Gastrocnemius medialis (tissue), 4 donors: Measurements from ENCODE around the gene TPO. TPM values are rescaled to one million over a fixed set of nuclear protein-coding genes. Genes with fewer than 3 reads are reported as not detected.

Experiments used
- ATAC-seq, 2 donors: fragments of 150-250 bp; one replicate each; pipeline ENCODE4 v1.9.1; 2016
- DNase-seq, 2 donors: peaks; one replicate each; pipeline ENCODE4 v3.0.0-alpha.2; 2019
- H3K27ac ChIP-seq, 4 donors: fragments of 200-600 bp; sonication (generic); 1 replicate in 1 of 4; 2 replicates in 3 of 4; pipeline ENCODE4 v1.5.1; 2016 to 2018; ENCODE audit warnings: mild to moderate bottlenecking in 2 of 4, moderate library complexity in 1 of 4
- H3K27me3 ChIP-seq, 3 donors: fragments of 200-600 bp; sonication (generic) in 2 of 3; 1 replicate in 1 of 3; 2 replicates in 2 of 3; pipeline versions ENCODE4 v1.5.1 to v1.6.0; 2016 to 2019; ENCODE audit warnings: mild to moderate bottlenecking in 1 of 3, moderate library complexity in 1 of 3
- H3K36me3 ChIP-seq, 2 donors: fragments of 200-600 bp; sonication (generic) in 1 of 2; one replicate each; pipeline ENCODE4 v1.5.1; 2017 to 2018
- H3K4me1 ChIP-seq, 2 donors: fragments of 200-600 bp; sonication (generic) in 1 of 2; one replicate each; pipeline ENCODE4 v1.5.1; 2016 to 2017; ENCODE audit warnings: mild to moderate bottlenecking in 2 of 2
- H3K4me3 ChIP-seq, 4 donors: fragments of 200-600 bp; sonication (generic) in 3 of 4; 1 replicate in 1 of 4; 2 replicates in 3 of 4; pipeline ENCODE4 v1.5.1; 2016 to 2019; ENCODE audit warnings: mild to moderate bottlenecking in 2 of 4
- H3K9me3 ChIP-seq, 3 donors: fragments of 200-600 bp; sonication (generic) in 2 of 3; 1 replicate in 1 of 3; 2 replicates in 2 of 3; pipeline ENCODE4 v1.5.1; 2016 to 2019
- CTCF ChIP-seq, 5 experiments: fragments of 450-650 bp in 3 of 5; fragments of 200-600 bp in 2 of 5; sonication (generic) in 2 of 5; IDR thresholded peaks in 4 of 5; conservative IDR thresholded peaks in 1 of 5; 1 replicate in 4 of 5; 2 replicates in 1 of 5; pipeline ENCODE4 v1.5.1; 2016 to 2019; ENCODE audit warnings: antibody characterized with exemption in 5 of 5, mild to moderate bottlenecking in 3 of 5, moderate library complexity in 3 of 5
- POLR2A ChIP-seq, 2 donors: fragments of 450-650 bp; IDR thresholded peaks; one replicate each; pipeline ENCODE4 v1.6.1; 2017; ENCODE audit warnings: antibody characterized with exemption in 2 of 2, mild to moderate bottlenecking in 2 of 2, moderate library complexity in 2 of 2
- in situ Hi-C, 4 donors: fragments of 200-750 bp; cut with MboI; loops; one replicate each; pipeline versions ENCODE4 v1.15.0 to v1.8.0; 2017; ENCODE audit warnings: low sequenced_read_pairs in 4 of 4
- intact Hi-C: fragments of 100-400 bp; cut with DNase I; formaldehyde crosslinking; loops from one replicate; pipeline ENCODE4 v1.15.1; 2023; ENCODE audit warnings: low total_unique reads
- total RNA-seq, 4 donors: library from RNA; depleted of rRNA; stranded (reverse); fragments of >200 nt; gene quantifications; one replicate each; pipeline versions ENCODE4 v1.1.0 to v1.2.3, GENCODE V29; 2016

TPO gene
- total RNA-seq, 4 donors from 2014 or later = 3.3 to 11.6 (median 5.3) TPM

GRCh38 chr2:1542971-1543370 is 129.7 kb downstream of the TPO start:
- TF ChIP-seq CTCF (IDR thresholded peaks at IDR 0.05 in 4 of 5, conservative IDR thresholded peaks at IDR 0.05 in 1 of 5) (no peak), POLR2A (IDR thresholded peaks at IDR 0.05) (no peak)
- H3K4me1 ChIP-seq = no peaks in the 10 kb centered on the region
- peaks cover 0 to 5% (median 2%) of the 10 kb centered on the region in 3 donors for H3K27me3 ChIP-seq
- in situ Hi-C loops (loop anchor here in 1 of 4 donors (25.0 kb wide), 1 partner anchor 831 kb away; no protein-coding TSS in a partner anchor), intact Hi-C loops (loop anchor here (10.0 kb wide), 2 partner anchors 588 to 828 kb away; partner anchors contain the start of gene SNTG2)
- no peak overlapping the region for H3K27ac ChIP-seq
- H3K9me3 ChIP-seq = no peaks in the 10 kb centered on the region
- no peaks in the 10 kb centered on the region for H3K36me3 ChIP-seq
- ATAC-seq (no peak), DNase-seq (no peak)
- no peak overlapping the region for H3K4me3 ChIP-seq

- intact Hi-C loops (loop anchor here (10.0 kb wide), 2 partner anchors 589 to 829 kb away; partner anchors contain the start of gene SNTG2), in situ Hi-C loops (loop anchor here in 1 of 4 donors (25.0 kb wide), 1 partner anchor 832 kb away; no protein-coding TSS in a partner anchor)
- Histone ChIP-seq H3K36me3 (no peaks in the 10 kb centered on the region), H3K9me3 (no peaks in the 10 kb centered on the region), H3K4me1 (no peaks in the 10 kb centered on the region), H3K27ac (peak overlapping the region in 1 of 4 donors; percentile 24), H3K4me3 (no peak overlapping the region), H3K27me3 (peaks cover 0 to 5% (median 2%) of the 10 kb centered on the region in 3 donors)
- ATAC-seq (no peak), DNase-seq (no peak)
- no peak for TF ChIP-seq POLR2A (IDR thresholded peaks at IDR 0.05)
- no peak for TF ChIP-seq CTCF (IDR thresholded peaks at IDR 0.05 in 4 of 5, conservative IDR thresholded peaks at IDR 0.05 in 1 of 5)
Observed at GRCh38 chr2:1543776-1544477, 130.7 kb downstream of the TPO start.

GRCh38 chr2:1544478-1545069 is 131.3 kb downstream of the TPO start:
- DNase-seq (no peak), ATAC-seq (no peak)
- Histone ChIP-seq H3K27ac (peak overlapping the region in 1 of 4 donors; percentile 24), H3K36me3 (no peaks in the 10 kb centered on the region), H3K4me1 (peaks cover 0 to under 1% of the 10 kb centered on the region in 2 donors), H3K27me3 (peaks cover 0 to 5% (median 2%) of the 10 kb centered on the region in 3 donors), H3K4me3 (no peak overlapping the region), H3K9me3 (no peaks in the 10 kb centered on the region)
- in situ Hi-C loops (loop anchor here in 1 of 4 donors (25.0 kb wide), 1 partner anchor 832 kb away; no protein-coding TSS in a partner anchor), intact Hi-C loops (loop anchor here (5.0 to 10.0 kb wide), 3 partner anchors 590 to 830 kb away; partner anchors contain the start of gene SNTG2)
- TF ChIP-seq CTCF (IDR thresholded peaks at IDR 0.05 in 4 of 5, conservative IDR thresholded peaks at IDR 0.05 in 1 of 5) (no peak), POLR2A (IDR thresholded peaks at IDR 0.05) (no peak)

GRCh38 chr2:1546023-1546591 is 132.8 kb downstream of the TPO start:
- in situ Hi-C loops = loop anchor here in 1 of 4 donors (25.0 kb wide), 1 partner anchor 834 kb away; no protein-coding TSS in a partner anchor
- no peaks in the 10 kb centered on the region for H3K9me3 ChIP-seq
- no peak overlapping the region for H3K4me3 ChIP-seq
- peaks cover 0 to 11% of the 10 kb centered on the region in 2 donors for H3K4me1 ChIP-seq
- H3K36me3 ChIP-seq = no peaks in the 10 kb centered on the region
- H3K27ac ChIP-seq = peak overlapping the region in 1 of 4 donors; percentile 3
- intact Hi-C loops = loop anchor here (5.0 to 10.0 kb wide), 3 partner anchors 591 to 831 kb away; partner anchors contain the start of gene SNTG2
- DNase-seq = no peak
- no peak for ATAC-seq
- TF ChIP-seq CTCF (IDR thresholded peaks at IDR 0.05 in 4 of 5, conservative IDR thresholded peaks at IDR 0.05 in 1 of 5) (peak; percentile 21 to 59 (median 54)), POLR2A (IDR thresholded peaks at IDR 0.05) (no peak)
- peaks cover 0 to 4% (median 3%) of the 10 kb centered on the region in 3 donors for H3K27me3 ChIP-seq
